Measurements from ENCODE around the gene PROB1.

GRCh38 chr5:139381837-139382761 lies 12.8 kb downstream of the PROB1 start:
- TF ChIP-seq YY1 (IDR thresholded peaks at IDR 0.05; ENCODE audit: low read depth), result no peak
- TF ChIP-seq CTCF (IDR thresholded peaks at IDR 0.05), result no peak
- TF ChIP-seq GABPA (IDR thresholded peaks at IDR 0.05; ENCODE audit: low read depth), result no peak
- no peak for TF ChIP-seq MXI1 (IDR thresholded peaks at IDR 0.05; ENCODE audit: low read depth, low read length)
- TF ChIP-seq EZH2phosphoT487 (IDR thresholded peaks at IDR 0.05; ENCODE audit: borderline replicate concordance, low read depth), result no peak
- no peak for TF ChIP-seq EP300 (IDR thresholded peaks at IDR 0.05; ENCODE audit: borderline replicate concordance in 1 of 2, low read depth in 1 of 2, low read length in 1 of 2)
- TF ChIP-seq RAD21 (IDR thresholded peaks at IDR 0.05; ENCODE audit: low read length), result no peak
- TF ChIP-seq MAX (IDR thresholded peaks at IDR 0.05; ENCODE audit: low read depth), result no peak
- TF ChIP-seq SIN3A (IDR thresholded peaks at IDR 0.05; ENCODE audit: borderline replicate concordance, low read depth, low read length), result no peak

All from SK-N-SH (cell line).